Brain microvascular endothelial cell (primary cell): ENCODE results near the gene ZNF148.
A peak's percentile ranks its signal among the peaks of the same experiment; 100 is the strongest.

Experiments used
- DNase-seq: peaks from one replicate; pipeline ENCODE4 v3.0.0-alpha.2; 2020
- H3K27ac ChIP-seq: fragments of 250-450 bp; sonication (Bioruptor Pico); 2 replicates; pipeline ENCODE4 v1.5.1; 2020; ENCODE audit warnings: mild to moderate bottlenecking, moderate library complexity
- H3K27me3 ChIP-seq: fragments of 250-450 bp; sonication (Bioruptor Pico); replicated peaks from 2 replicates; pipeline ENCODE4 v1.5.1; 2020; ENCODE audit warnings: mild to moderate bottlenecking
- H3K36me3 ChIP-seq: fragments of 250-450 bp; sonication (Bioruptor Pico); replicated peaks from 2 replicates; pipeline ENCODE4 v1.5.1; 2020; ENCODE audit warnings: mild to moderate bottlenecking
- H3K4me3 ChIP-seq: 2 replicates; pipeline ENCODE4 v1.5.1; 2011; ENCODE audit warnings: low read depth, mild to moderate bottlenecking, control low read depth, low read length, moderate library complexity
- in situ Hi-C: cut with HindIII; loops from 2 replicates; pipeline ENCODE4 v1.10.0; 2017; ENCODE audit warnings: low sequenced_read_pairs, low pct_ligation_motif_present
- TF ChIP-seq, protein P1 (sequence below): IDR thresholded peaks from 2 replicates; pipeline ENCODE4 v1.5.1; 2011; ENCODE audit warnings: low read depth, mild to moderate bottlenecking, moderate library complexity, low read length, control low read depth, inconsistent platforms; ENCODE audit errors: missing control alignments

ZNF148 gene

DNA sequence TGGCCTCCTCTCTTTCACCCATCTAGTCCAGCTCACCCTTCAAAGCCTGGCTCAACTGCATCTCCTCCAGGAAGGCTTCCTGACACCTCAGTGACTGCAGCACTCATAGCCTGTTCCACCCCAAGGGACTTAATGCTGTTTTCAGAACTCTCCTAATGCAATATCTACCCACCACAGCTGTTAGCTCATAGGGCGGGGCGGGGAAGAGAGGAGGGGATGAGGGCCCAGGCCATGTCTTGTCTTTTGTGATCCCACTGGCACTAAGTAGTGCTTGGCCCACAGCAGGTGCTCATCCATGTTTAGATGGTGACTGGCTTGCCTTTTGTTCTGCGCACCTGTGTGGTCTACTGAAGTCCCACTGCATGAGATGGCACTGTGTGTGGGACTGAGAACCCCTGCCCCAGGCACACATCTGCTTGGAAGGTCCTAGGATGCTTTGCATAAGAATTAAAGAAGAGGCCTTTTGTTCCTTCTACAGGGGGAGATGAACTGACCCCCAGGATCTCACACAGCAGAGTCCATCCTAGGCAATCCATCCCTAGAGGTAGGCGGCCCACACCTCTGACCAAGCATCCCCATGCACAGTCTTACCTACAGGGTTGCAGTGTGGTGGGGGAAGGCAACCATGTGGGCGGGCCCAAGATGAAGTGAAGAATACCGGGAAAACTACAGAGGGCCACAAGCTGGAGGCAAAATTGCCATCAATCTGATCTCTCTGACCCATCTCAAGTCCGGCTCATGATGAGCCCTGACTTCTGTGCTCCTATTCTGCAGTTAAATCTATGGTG is 185.6 kb downstream of the ZNF148 start:
- in situ Hi-C loops: no loop called here
- DNase-seq: no peak
- Histone ChIP-seq H3K27ac (no peak overlapping the region), H3K36me3 (no peaks in the 10 kb centered on the region), H3K4me3 (no peak overlapping the region), H3K27me3 (no peaks in the 10 kb centered on the region)
- TF ChIP-seq, protein P1, sequence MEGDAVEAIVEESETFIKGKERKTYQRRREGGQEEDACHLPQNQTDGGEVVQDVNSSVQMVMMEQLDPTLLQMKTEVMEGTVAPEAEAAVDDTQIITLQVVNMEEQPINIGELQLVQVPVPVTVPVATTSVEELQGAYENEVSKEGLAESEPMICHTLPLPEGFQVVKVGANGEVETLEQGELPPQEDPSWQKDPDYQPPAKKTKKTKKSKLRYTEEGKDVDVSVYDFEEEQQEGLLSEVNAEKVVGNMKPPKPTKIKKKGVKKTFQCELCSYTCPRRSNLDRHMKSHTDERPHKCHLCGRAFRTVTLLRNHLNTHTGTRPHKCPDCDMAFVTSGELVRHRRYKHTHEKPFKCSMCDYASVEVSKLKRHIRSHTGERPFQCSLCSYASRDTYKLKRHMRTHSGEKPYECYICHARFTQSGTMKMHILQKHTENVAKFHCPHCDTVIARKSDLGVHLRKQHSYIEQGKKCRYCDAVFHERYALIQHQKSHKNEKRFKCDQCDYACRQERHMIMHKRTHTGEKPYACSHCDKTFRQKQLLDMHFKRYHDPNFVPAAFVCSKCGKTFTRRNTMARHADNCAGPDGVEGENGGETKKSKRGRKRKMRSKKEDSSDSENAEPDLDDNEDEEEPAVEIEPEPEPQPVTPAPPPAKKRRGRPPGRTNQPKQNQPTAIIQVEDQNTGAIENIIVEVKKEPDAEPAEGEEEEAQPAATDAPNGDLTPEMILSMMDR: no peak

DNA sequence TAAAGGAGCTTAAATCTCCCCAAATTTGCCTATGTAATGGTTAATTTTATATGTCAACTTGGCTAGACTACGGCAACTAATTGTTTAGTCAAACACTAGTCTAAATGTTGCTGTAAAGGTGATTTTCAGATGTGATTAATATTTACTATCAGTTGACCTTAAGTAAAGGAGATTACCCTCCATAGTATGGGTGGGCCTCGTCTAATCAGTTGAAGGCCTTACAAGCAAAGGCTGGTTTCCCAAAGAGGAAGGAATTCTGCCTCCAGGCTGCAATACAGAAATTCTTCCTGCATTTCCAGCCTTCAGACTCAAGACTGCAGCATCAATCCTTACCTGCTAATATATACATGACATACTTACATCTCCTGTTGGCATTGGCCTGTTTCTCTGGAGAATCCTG is 186.2 kb downstream of the ZNF148 start:
- in situ Hi-C loops: no loop called here
- TF ChIP-seq, protein P1: no peak
- H3K36me3 ChIP-seq: no peaks in the 10 kb centered on the region

DNA sequence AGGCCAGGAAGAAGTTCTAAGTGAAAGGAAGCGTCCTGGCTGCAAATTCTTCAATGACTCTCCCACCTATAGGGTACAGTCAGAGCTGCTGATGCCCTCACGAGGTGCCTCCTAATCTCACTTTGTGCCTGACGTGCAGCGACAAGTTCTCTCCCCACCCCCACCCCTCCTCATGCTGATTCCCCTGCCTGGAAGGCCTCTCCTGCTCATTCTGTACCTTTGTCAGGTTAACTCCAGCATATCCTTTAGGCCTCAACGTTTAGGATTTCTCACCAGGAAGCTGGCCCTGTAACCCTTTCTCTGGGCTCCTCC is 187.6 kb downstream of the ZNF148 start:
- Histone ChIP-seq H3K36me3 (no peaks in the 10 kb centered on the region), H3K4me3 (no peak overlapping the region), H3K27ac (no peak overlapping the region), H3K27me3 (no peaks in the 10 kb centered on the region)
- TF ChIP-seq, protein P1: no peak
- in situ Hi-C loops: no loop called here
- DNase-seq: no peak

More for the DNA sequence above, 186.2 kb downstream of the ZNF148 start:
- Histone ChIP-seq H3K4me3 (no peak overlapping the region), H3K27ac (no peak overlapping the region), H3K27me3 (no peaks in the 10 kb centered on the region)
- no peak for DNase-seq

- Histone ChIP-seq H3K27me3 (no peaks in the 10 kb centered on the region), H3K36me3 (no peaks in the 10 kb centered on the region), H3K4me3 (no peak overlapping the region), H3K27ac (no peak overlapping the region)
- no peak for DNase-seq
- TF ChIP-seq, protein P1: no peak
- in situ Hi-C loops: no loop called here
Observed at GRCh38 chr3:125186800-125187598, 188.1 kb downstream of the ZNF148 start.

- peak; percentile 43 for DNase-seq
- in situ Hi-C loops: no loop called here
- no peak overlapping the region for H3K4me3 ChIP-seq
- H3K27me3 ChIP-seq: no peaks in the 10 kb centered on the region
- TF ChIP-seq, protein P1: no peak
- H3K36me3 ChIP-seq: no peaks in the 10 kb centered on the region
- H3K27ac ChIP-seq: no peak overlapping the region
Observed at GRCh38 chr3:125186261-125186787, 188.8 kb downstream of the ZNF148 start.
